Measurements from ENCODE around the gene SDCBP2. TPM values are rescaled to one million over a fixed set of nuclear protein-coding genes. Genes with fewer than 3 reads are reported as not detected.

Gene SDCBP2
- total and polyA plus RNA-seq, 2 experiments from 2014 or later: 3.2 to 5.3 TPM

GRCh38 chr20:1333462-1334369, 4.8 kb upstream of the SDCBP2 start:
- Histone ChIP-seq H3K79me2 (replicated peaks; ENCODE audit: insufficient read depth) (peaks cover 10% of the 10 kb centered on the region), H3K36me3 (ENCODE audit: insufficient read depth) (no peaks in the 10 kb centered on the region), H3K4me3 (no peak overlapping the region), H2AFZ (no peak overlapping the region), H3F3A (replicated peaks; ENCODE audit: low read depth) (no peaks in the 10 kb centered on the region), H3K27ac (ENCODE audit: low read depth) (no peak overlapping the region), H4K20me1 (replicated peaks; ENCODE audit: insufficient read depth) (peaks cover 15% of the 10 kb centered on the region), H3K4me1 (ENCODE audit: insufficient read depth) (no peaks in the 10 kb centered on the region), H3K4me2 (no peak overlapping the region), H3K27me3 (ENCODE audit: insufficient read depth) (no peaks in the 10 kb centered on the region), H3K9me2 (ENCODE audit: insufficient read depth) (no peaks in the 10 kb centered on the region)
- ATAC-seq (no peak), DNase-seq (ENCODE audit: low spot score) (no peak)
- Mint-ChIP-seq H3K27ac (peak overlapping the region; percentile 24; the same call in 1 of the 2 replicates), H3K27me3 (ENCODE audit: insufficient read depth, low read depth, poor library complexity) (peaks cover 8% of the 10 kb centered on the region), H3K4me3 (no peak overlapping the region), H3K4me1 (peaks cover 15% of the 10 kb centered on the region), H3K36me3 (ENCODE audit: low read depth) (peaks cover 23% of the 10 kb centered on the region; the same call in 2 of the 3 replicates), H3K9me3 (no peaks in the 10 kb centered on the region)
- no peak for TF ChIP-seq CTCF (conservative IDR thresholded peaks at IDR 0.05; ENCODE audit: low read depth in 2 of 2)
- TF ChIP-seq POLR2AphosphoS5 (IDR thresholded peaks at IDR 0.05; ENCODE audit: low read depth): no peak
- TF ChIP-seq CREB1 (CRISPR knock-in tag; IDR thresholded peaks at IDR 0.05; ENCODE audit: low read depth): no peak
- no peak for TF ChIP-seq ZNF331 (CRISPR knock-in tag; IDR thresholded peaks at IDR 0.05; ENCODE audit: low read depth)
- TF ChIP-seq REST (IDR thresholded peaks at IDR 0.05; ENCODE audit: unreplicated experiment): no peak
- TF ChIP-seq EZH2 (IDR thresholded peaks at IDR 0.05; ENCODE audit: low read depth, unreplicated experiment): no peak
- TF ChIP-seq NANOG (IDR thresholded peaks at IDR 0.05; ENCODE audit: borderline replicate concordance): no peak
- no peak for TF ChIP-seq ETS1 (IDR thresholded peaks at IDR 0.05)

All from GM23338 (cell line).